IMR-90 (cell line): Measurements from ENCODE around the gene PSG4. TPM values are rescaled to one million over a fixed set of nuclear protein-coding genes. Genes with fewer than 3 reads are reported as not detected.
"Not testable (repeated sequence)": the region's sequence is repeated elsewhere in the genome, so short reads cannot be mapped to it uniquely, and the experiment has no call there.

Source experiments
- ATAC-seq: fragments of 200-7000 bp; cut with Tn5 transposase; 2 replicates; pipeline ENCODE4 v1.9.1; 2020; ENCODE audit warnings: low read depth, mild to moderate bottlenecking, moderate library complexity
- BruUV-seq: library from RNA; stranded (reverse); fragments of 400-500 nt; replicated peaks from 2 replicates; lab custom pipeline; 2021; lab: Mats Ljungman, UMichigan
- CTCF ChIA-PET: fragments of 300-600 bp; formaldehyde crosslinking; extraction: SDS; loops from one replicate; lab custom pipeline; 2021; ENCODE audit warnings: antibody characterized with exemption; lab: Yijun Ruan, JAX
- POLR2A ChIA-PET: fragments of 300-600 bp; sonication (Branson Sonifier 250); formaldehyde crosslinking; loops from one replicate; lab custom pipeline; 2022; ENCODE audit warnings: antibody characterized with exemption; ENCODE audit not compliant: unreplicated experiment; lab: Charles Lee
- DNase-seq: peaks from one replicate; pipeline ENCODE4 v3.0.0; 2013
- H2AFZ ChIP-seq: replicated peaks from 2 replicates; pipeline ENCODE3; 2013; ENCODE audit warnings: low read length, mild to moderate bottlenecking; ENCODE audit not compliant: poor library complexity
- H2AK5ac ChIP-seq: 2 replicates; pipeline ENCODE4 v1.6.1; 2013; ENCODE audit warnings: low read depth, low read length, inconsistent platforms
- H2AK9ac ChIP-seq: replicated peaks from 2 replicates; pipeline ENCODE3; 2013; ENCODE audit warnings: mild to moderate bottlenecking, low read depth, low read length, moderate library complexity; ENCODE audit not compliant: poor library complexity
- H2BK120ac ChIP-seq: 2 replicates; pipeline ENCODE4 v1.6.1; 2013; ENCODE audit warnings: low read depth, low read length, inconsistent platforms
- H2BK15ac ChIP-seq: 3 replicates; pipeline ENCODE4 v1.6.1; 2013; ENCODE audit warnings: low read depth, low read length, inconsistent platforms
- H2BK20ac ChIP-seq: 2 replicates; pipeline ENCODE4 v1.6.1; 2013; ENCODE audit warnings: low read depth, mild to moderate bottlenecking, inconsistent platforms, low read length, moderate library complexity
- H2BK5ac ChIP-seq: 2 replicates; pipeline ENCODE4 v1.6.1; 2013; ENCODE audit warnings: mild to moderate bottlenecking, low read depth, low read length, inconsistent platforms; ENCODE audit not compliant: poor library complexity, severe bottlenecking
- H3K14ac ChIP-seq: replicated peaks from 2 replicates; pipeline ENCODE4 v1.6.1; 2013; ENCODE audit warnings: low read depth, low read length, inconsistent platforms
- H3K18ac ChIP-seq: 2 replicates; pipeline ENCODE4 v1.6.1; 2013; ENCODE audit warnings: low read depth, low read length, control low read depth
- H3K23ac ChIP-seq: 2 replicates; pipeline ENCODE4 v1.6.1; 2013; ENCODE audit warnings: low read depth, low read length, inconsistent platforms
- H3K27ac ChIP-seq: 2 replicates; pipeline ENCODE4 v1.5.1; 2013; ENCODE audit warnings: mild to moderate bottlenecking, control low read depth, low read length; ENCODE audit not compliant: insufficient read depth
- H3K27me3 ChIP-seq: 2 replicates; pipeline ENCODE4 v1.6.1; 2013; ENCODE audit warnings: low read length; ENCODE audit not compliant: control insufficient read depth, insufficient read depth
- H3K36me3 ChIP-seq: 2 replicates; pipeline ENCODE4 v1.6.1; 2013; ENCODE audit warnings: low read length, mixed read lengths; ENCODE audit not compliant: control insufficient read depth, insufficient read depth
- H3K4ac ChIP-seq: 2 replicates; pipeline ENCODE4 v1.6.1; 2013; ENCODE audit warnings: low read depth, low read length, inconsistent platforms
- H3K4me1 ChIP-seq: 2 replicates; pipeline ENCODE4 v1.6.1; 2013; ENCODE audit warnings: low read length, mixed read lengths; ENCODE audit not compliant: control insufficient read depth, insufficient read depth
- H3K4me2 ChIP-seq: 2 replicates; pipeline ENCODE4 v1.6.1; 2013; ENCODE audit warnings: low read depth, mild to moderate bottlenecking, control low read depth, low read length, moderate library complexity
- H3K4me3 ChIP-seq: 2 replicates; pipeline ENCODE4 v1.5.1; 2013; ENCODE audit warnings: low read depth, mild to moderate bottlenecking, control low read depth, low read length, moderate library complexity; ENCODE audit not compliant: insufficient read depth
- H3K56ac ChIP-seq: 2 replicates; pipeline ENCODE4 v1.6.1; 2013; ENCODE audit warnings: low read length, inconsistent platforms; ENCODE audit not compliant: insufficient read depth; ENCODE audit errors: extremely low read depth
- H3K79me1 ChIP-seq, 2 experiments: 2 replicates each; pipeline ENCODE4 v1.6.1; 2013; ENCODE audit warnings: low read length in 2 of 2, inconsistent platforms in 1 of 2, low read depth in 1 of 2
- H3K9ac ChIP-seq: 2 replicates; pipeline ENCODE4 v1.6.1; 2013; ENCODE audit warnings: low read depth, low read length, control low read depth
- H3K9me1 ChIP-seq: 2 replicates; pipeline ENCODE4 v1.6.1; 2013; ENCODE audit warnings: low read length, inconsistent platforms; ENCODE audit not compliant: insufficient read depth
- H3K9me3 ChIP-seq: 2 replicates; pipeline ENCODE4 v1.6.1; 2013; ENCODE audit warnings: low read length; ENCODE audit not compliant: control insufficient read depth, insufficient read depth
- H4K20me1 ChIP-seq: 2 replicates; pipeline ENCODE4 v1.6.1; 2013; ENCODE audit warnings: low read length, inconsistent platforms; ENCODE audit not compliant: insufficient read depth
- H4K5ac ChIP-seq: 2 replicates; pipeline ENCODE4 v1.6.1; 2013; ENCODE audit warnings: mild to moderate bottlenecking, low read depth, low read length, control low read depth
- H4K8ac ChIP-seq, 2 experiments: 2 replicates each; pipeline ENCODE4 v1.6.1; 2013; ENCODE audit warnings: low read depth in 2 of 2, low read length in 2 of 2, control low read depth in 1 of 2, inconsistent platforms in 1 of 2
- H4K91ac ChIP-seq: 2 replicates; pipeline ENCODE4 v1.6.1; 2013; ENCODE audit warnings: low read depth, low read length, inconsistent platforms; ENCODE audit not compliant: insufficient read depth
- RAD21 ChIP-seq: IDR thresholded peaks from 2 replicates; pipeline ENCODE4 v1.6.1; 2012; ENCODE audit warnings: low read length, improper control_type of control experiment
- SMC3 ChIP-seq: fragments of 150-350 bp; IDR thresholded peaks from 2 replicates; pipeline ENCODE4 v1.6.1; 2016; ENCODE audit warnings: low read depth, mild to moderate bottlenecking, antibody characterized with exemption, low read length, moderate library complexity
- whole genome bisulfite sequencing, 2 experiments: methylation state at CpG; one replicate each; pipeline versions ENCODE4 v1.1.5 to v1.1.7; 2013; ENCODE audit warnings: missing lambda C conversion rate in 2 of 2; ENCODE audit not compliant: insufficient read length in 1 of 2; ENCODE audit errors: extremely low coverage in 2 of 2; 5-methylcytosine and 5-hydroxymethylcytosine counted together
- dilution Hi-C: fragments of 300-500 bp; cut with HindIII; formaldehyde crosslinking; loops from one replicate; pipeline ENCODE4 v1.14.3; 2018; ENCODE audit warnings: low sequenced_read_pairs; ENCODE audit not compliant: unreplicated experiment
- in situ Hi-C: fragments of 300-500 bp; cut with MboI; formaldehyde crosslinking; loops from 3 replicates; pipeline ENCODE4 v1.14.3; 2019; ENCODE audit warnings: low sequenced_read_pairs, inconsistent platforms, mixed read lengths
- intact Hi-C: fragments of 100-400 bp; cut with micrococcal nuclease; formaldehyde crosslinking; loops from 2 replicates; pipeline ENCODE4 v1.10.0; 2022
- polyA plus RNA-seq, 3 experiments: library from polyadenylated mRNA; depleted of rRNA; stranded (reverse); fragments of >200 nt; gene quantifications; 2 replicates each; pipeline ENCODE4 v1.2.3, GENCODE V29; 2012; ENCODE audit warnings: low replicate concordance in 1 of 3
- total RNA-seq: library from RNA; depleted of rRNA; stranded (reverse); fragments of >200 nt; gene quantifications from 2 replicates; pipeline ENCODE4 v1.2.3, GENCODE V29; 2012
- TF ChIP-seq, protein P1 (sequence below): conservative IDR thresholded peaks from 2 replicates; pipeline ENCODE4 v1.5.1; 2012; ENCODE audit warnings: mild to moderate bottlenecking, low read depth, low read length, improper control_type of control experiment

Gene PSG4
- total and polyA plus RNA-seq, 2 of the 4 experiments (the other 2 are of a cell fraction) = 106 to 223 TPM

DNA sequence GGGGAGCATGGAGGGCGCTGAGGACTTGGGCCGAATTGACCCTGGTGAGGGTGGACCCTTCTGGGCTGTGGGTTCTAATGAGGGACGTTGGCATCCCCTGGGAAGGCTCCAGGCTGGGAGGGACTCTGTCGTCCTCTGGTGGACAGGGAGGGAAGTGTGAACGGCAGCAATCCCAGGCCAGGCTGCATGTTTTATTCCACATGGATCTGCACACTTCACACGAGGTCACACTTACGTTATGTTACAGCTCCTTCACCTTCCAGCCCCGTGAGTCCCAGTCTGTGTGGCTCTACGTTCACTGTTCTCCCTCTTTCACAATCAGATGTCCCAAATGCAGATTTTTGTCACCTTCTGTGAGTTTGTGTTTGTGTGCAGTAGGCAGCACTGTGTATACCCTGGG is 17.3 kb downstream of the PSG4 start:
- CTCF ChIA-PET = not testable (repeated sequence)
- TF ChIP-seq, protein P1, sequence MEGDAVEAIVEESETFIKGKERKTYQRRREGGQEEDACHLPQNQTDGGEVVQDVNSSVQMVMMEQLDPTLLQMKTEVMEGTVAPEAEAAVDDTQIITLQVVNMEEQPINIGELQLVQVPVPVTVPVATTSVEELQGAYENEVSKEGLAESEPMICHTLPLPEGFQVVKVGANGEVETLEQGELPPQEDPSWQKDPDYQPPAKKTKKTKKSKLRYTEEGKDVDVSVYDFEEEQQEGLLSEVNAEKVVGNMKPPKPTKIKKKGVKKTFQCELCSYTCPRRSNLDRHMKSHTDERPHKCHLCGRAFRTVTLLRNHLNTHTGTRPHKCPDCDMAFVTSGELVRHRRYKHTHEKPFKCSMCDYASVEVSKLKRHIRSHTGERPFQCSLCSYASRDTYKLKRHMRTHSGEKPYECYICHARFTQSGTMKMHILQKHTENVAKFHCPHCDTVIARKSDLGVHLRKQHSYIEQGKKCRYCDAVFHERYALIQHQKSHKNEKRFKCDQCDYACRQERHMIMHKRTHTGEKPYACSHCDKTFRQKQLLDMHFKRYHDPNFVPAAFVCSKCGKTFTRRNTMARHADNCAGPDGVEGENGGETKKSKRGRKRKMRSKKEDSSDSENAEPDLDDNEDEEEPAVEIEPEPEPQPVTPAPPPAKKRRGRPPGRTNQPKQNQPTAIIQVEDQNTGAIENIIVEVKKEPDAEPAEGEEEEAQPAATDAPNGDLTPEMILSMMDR = peak; percentile 32
- peak; percentile 50 for TF ChIP-seq RAD21
- TF ChIP-seq SMC3 = peak; percentile 31; the same call in 1 of the 2 replicates

DNA sequence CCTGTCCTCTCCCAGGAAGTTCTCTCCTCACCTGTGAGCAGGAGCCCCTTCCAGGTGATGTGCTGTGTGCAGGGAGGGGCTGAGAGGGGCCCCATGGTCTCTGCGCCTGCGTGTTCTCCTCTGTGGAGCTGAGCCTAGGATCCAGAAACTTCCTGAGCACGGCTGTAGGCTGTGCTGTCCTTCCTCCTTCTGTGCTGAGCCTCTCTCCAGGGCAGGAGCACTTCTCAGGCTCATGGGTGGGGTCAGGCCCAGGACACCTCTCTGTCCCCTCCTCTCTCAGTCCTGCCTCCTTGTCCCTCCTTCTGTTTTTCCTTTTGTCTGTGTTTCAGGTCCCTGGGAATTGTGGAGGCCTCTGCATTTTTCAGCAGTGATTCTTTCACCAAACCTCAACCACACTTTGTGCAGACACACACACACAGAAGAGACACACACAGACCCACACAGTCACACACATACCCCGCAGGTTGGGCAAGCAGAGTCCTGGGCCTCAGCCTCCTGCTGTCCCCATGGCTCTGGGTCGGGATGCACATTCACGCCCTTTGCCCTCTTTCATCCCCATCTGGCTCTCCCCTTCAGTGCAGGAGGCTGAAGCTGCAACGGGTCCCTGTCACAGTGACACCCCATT is 19.0 kb downstream of the PSG4 start, which contains the start of gene PSG5:
Gene PSG5, minus strand, starts transcription at position 226 of the 625 bp plus-strand sequence. Its CDS starts 131 bp downstream, at position 95.
- H4K20me1 ChIP-seq, H3K36me3 ChIP-seq, H2AFZ ChIP-seq, H3K9me3 ChIP-seq, BruUV-seq, intact Hi-C loops, in situ Hi-C loops, CTCF ChIA-PET, ATAC-seq, dilution Hi-C loops, H3K27me3 ChIP-seq: not testable (repeated sequence)
- peak within 1 kb of the TSS; percentile 44 for H3K27ac ChIP-seq
- H3K4me1 ChIP-seq = peaks cover 13% of the 10 kb centered on the region
- no CpG with 5 or more reads among the region's 7 CpGs for WGBS, 2 experiments
- H3K4me2 ChIP-seq = peak within 1 kb of the TSS; percentile 55; the same call in 1 of the 2 replicates
- peak within 1 kb of the TSS; percentile 98 for H2BK120ac ChIP-seq
- H2BK5ac ChIP-seq = peak within 1 kb of the TSS; percentile 96
- H3K18ac ChIP-seq = peak within 1 kb of the TSS; percentile 83; the same call in 1 of the 2 replicates
- DNase-seq = peak; percentile 22
- POLR2A ChIA-PET = interaction anchor here (0.6 to 0.7 kb wide), 2 partner anchors 67 to 82 kb away, joined by 3 read pairs; no protein-coding TSS in a partner anchor
- H3K23ac ChIP-seq = peak within 1 kb of the TSS; percentile 87; the same call in 1 of the 2 replicates
- H3K9me1 ChIP-seq = peaks cover 16% of the 10 kb centered on the region
- H3K56ac ChIP-seq = peak within 1 kb of the TSS; percentile 30; the same call in 1 of the 2 replicates
- peak within 1 kb of the TSS; percentile 50; the same call in 1 of the 2 replicates for H3K9ac ChIP-seq
- peak within 1 kb of the TSS; percentile 65 for H2AK9ac ChIP-seq
- peak within 1 kb of the TSS; percentile 96; the same call in 2 of the 3 replicates for H2BK15ac ChIP-seq
- peak within 1 kb of the TSS; percentile 96 for H3K14ac ChIP-seq
- peak within 1 kb of the TSS; percentile 67 to 95 for H4K8ac ChIP-seq
- peak within 1 kb of the TSS; percentile 96 for H2BK20ac ChIP-seq
- H3K4ac ChIP-seq = peak within 1 kb of the TSS; percentile 99
- H3K4me3 ChIP-seq = peak within 1 kb of the TSS; percentile 28; the same call in 1 of the 2 replicates
- peak within 1 kb of the TSS; percentile 89; the same call in 1 of the 2 replicates for H4K5ac ChIP-seq
- H3K79me1 ChIP-seq = peaks cover 16 to 29% of the 10 kb centered on the region in 2 experiments
- peak within 1 kb of the TSS; percentile 94 for H4K91ac ChIP-seq
- peak within 1 kb of the TSS; percentile 87 for H2AK5ac ChIP-seq

More for the DNA sequence above, 17.3 kb downstream of the PSG4 start:
- intact Hi-C loops, H2AK9ac ChIP-seq, H2AFZ ChIP-seq, H3K14ac ChIP-seq, dilution Hi-C loops, H3K23ac ChIP-seq, H2BK15ac ChIP-seq, H3K36me3 ChIP-seq, in situ Hi-C loops, DNase-seq, BruUV-seq, H3K9ac ChIP-seq, H4K20me1 ChIP-seq, POLR2A ChIA-PET, H3K27ac ChIP-seq, ATAC-seq, H3K18ac ChIP-seq, H3K27me3 ChIP-seq, H4K5ac ChIP-seq, H3K4me3 ChIP-seq, H3K9me3 ChIP-seq, H3K4me2 ChIP-seq, H3K56ac ChIP-seq: not testable (repeated sequence)
- Histone ChIP-seq H2BK120ac (peak overlapping the region; percentile 98), H3K9me1 (peaks cover 16% of the 10 kb centered on the region), H2BK20ac (peak overlapping the region; percentile 80), H3K4me1 (peaks cover 13% of the 10 kb centered on the region), H2AK5ac (peak overlapping the region; percentile 42), H3K4ac (peak overlapping the region; percentile 99), H3K79me1 (peaks cover 16 to 29% of the 10 kb centered on the region in 2 experiments), H2BK5ac (peak overlapping the region; percentile 96), H4K8ac (peak overlapping the region; percentile 28 to 90; a peak in 1 of 4 replicates), H4K91ac (peak overlapping the region; percentile 74)
- 80% methylated on average over 1 of the region's 9 CpGs; no CpG with 5 or more reads in 1 of the 2 experiments for WGBS, 2 experiments
